Right lobe of liver (tissue), 4 donors: ENCODE results near the gene LRRC28.

ENCODE experiments used
- CTCF ChIP-seq, 4 donors: fragments of 200-600 bp in 3 of 4; fragments of 450-650 bp in 1 of 4; IDR thresholded peaks; one replicate each; pipeline versions ENCODE4 v1.5.1 to v1.8.0; 2016 to 2022; ENCODE audit warnings: antibody characterized with exemption in 4 of 4, mild to moderate bottlenecking in 2 of 4
- POLR2A ChIP-seq: fragments of 450-650 bp; IDR thresholded peaks from one replicate; pipeline ENCODE4 v1.6.1; 2017; ENCODE audit warnings: antibody characterized with exemption, mild to moderate bottlenecking
- donor health status: DM: no; HTN: no; CAD: no.
- donor health status: DM: no; HTN: no; CAD: no.
- donor health status: DM: no; HTN: yes; CAD: no.

GRCh38 chr15:99431661-99432091, 180.4 kb downstream of the LRRC28 start:
- TF ChIP-seq POLR2A (no peak), CTCF (IDR thresholded peaks at IDR 0.05) (no peak)
